GM23338 (cell line): ENCODE results near the gene CORO1C. TPM values are rescaled to one million over a fixed set of nuclear protein-coding genes. Genes with fewer than 3 reads are reported as not detected.

ENCODE experiments used
- ATAC-seq: fragments of 200-7000 bp; cut with Tn5 transposase; 3 replicates; pipeline ENCODE4 v1.9.1; 2020
- DNase-seq: peaks from one replicate; pipeline ENCODE4 v3.0.0-alpha.2; 2015; ENCODE audit warnings: low spot score
- H2AFZ ChIP-seq: fragments of 200-600 bp; sonication (generic); 2 replicates; pipeline ENCODE4 v1.8.0; 2016; ENCODE audit warnings: antibody characterized with exemption, mild to moderate bottlenecking, moderate library complexity
- H3F3A ChIP-seq: fragments of 200-600 bp; sonication (generic); replicated peaks from 2 replicates; pipeline ENCODE4 v1.8.0; 2017; ENCODE audit warnings: antibody characterized with exemption, mixed run types, low read depth
- H3K27ac ChIP-seq: fragments of 200-600 bp; sonication (generic); 2 replicates; pipeline ENCODE4 v1.6.1; 2016; ENCODE audit warnings: low read depth
- H3K27me3 ChIP-seq: fragments of 200-600 bp; sonication (generic); 2 replicates; pipeline ENCODE4 v1.8.0; 2016; ENCODE audit warnings: mild to moderate bottlenecking, mixed run types, moderate library complexity; ENCODE audit not compliant: insufficient read depth
- H3K36me3 ChIP-seq: fragments of 200-600 bp; sonication (generic); 2 replicates; pipeline ENCODE4 v1.8.0; 2016; ENCODE audit warnings: mild to moderate bottlenecking; ENCODE audit not compliant: insufficient read depth
- H3K4me1 ChIP-seq: fragments of 200-600 bp; sonication (generic); 2 replicates; pipeline ENCODE4 v1.8.0; 2016; ENCODE audit warnings: mild to moderate bottlenecking, moderate library complexity; ENCODE audit not compliant: insufficient read depth
- H3K4me2 ChIP-seq: fragments of 200-600 bp; sonication (generic); 2 replicates; pipeline ENCODE4 v1.7.1; 2017; ENCODE audit warnings: mixed run types
- H3K4me3 ChIP-seq: fragments of 200-600 bp; sonication (generic); 2 replicates; pipeline ENCODE4 v1.6.1; 2016; ENCODE audit warnings: mixed run types
- H3K79me2 ChIP-seq: fragments of 200-600 bp; sonication (generic); replicated peaks from 2 replicates; pipeline ENCODE4 v1.8.0; 2017; ENCODE audit warnings: mild to moderate bottlenecking; ENCODE audit not compliant: insufficient read depth
- H3K9me2 ChIP-seq: fragments of 200-600 bp; sonication (generic); 2 replicates; pipeline ENCODE4 v1.8.0; 2017; ENCODE audit not compliant: insufficient read depth
- H4K20me1 ChIP-seq: fragments of 200-600 bp; sonication (generic); replicated peaks from 2 replicates; pipeline ENCODE4 v1.8.0; 2017; ENCODE audit warnings: mild to moderate bottlenecking; ENCODE audit not compliant: insufficient read depth
- H3K27ac Mint-ChIP-seq: 2 replicates; pipeline ENCODE4 v1.8.0; 2020; ENCODE audit warnings: inconsistent platforms, mild to moderate bottlenecking, moderate library complexity, mixed read lengths
- H3K27me3 Mint-ChIP-seq: 3 replicates; pipeline ENCODE4 v1.8.0; 2022; ENCODE audit warnings: low read depth, mild to moderate bottlenecking, moderate library complexity, mixed read lengths, inconsistent platforms; ENCODE audit not compliant: insufficient read depth, poor library complexity
- H3K36me3 Mint-ChIP-seq: 3 replicates; pipeline ENCODE4 v1.8.0; 2021; ENCODE audit warnings: low read depth, mild to moderate bottlenecking, inconsistent platforms, moderate library complexity, mixed read lengths
- H3K4me1 Mint-ChIP-seq: 3 replicates; pipeline ENCODE4 v1.8.0; 2020; ENCODE audit warnings: mild to moderate bottlenecking, inconsistent platforms, mixed read lengths
- H3K4me3 Mint-ChIP-seq: 3 replicates; pipeline ENCODE4 v1.8.0; 2021; ENCODE audit warnings: moderate library complexity, mild to moderate bottlenecking, inconsistent platforms, mixed read lengths
- H3K9me3 Mint-ChIP-seq: 3 replicates; pipeline ENCODE4 v1.8.0; 2020; ENCODE audit warnings: moderate library complexity, mild to moderate bottlenecking, inconsistent platforms, mixed read lengths
- JUNB ChIP-seq: IDR thresholded peaks from one replicate; pipeline ENCODE4 v1.6.1; 2016; ENCODE audit warnings: antibody characterized with exemption; ENCODE audit not compliant: unreplicated experiment
- NANOG ChIP-seq: IDR thresholded peaks from 2 replicates; pipeline ENCODE4 v1.6.1; 2016; ENCODE audit warnings: antibody characterized with exemption, borderline replicate concordance
- REST ChIP-seq: IDR thresholded peaks from one replicate; pipeline ENCODE4 v1.6.1; 2018; ENCODE audit warnings: antibody characterized with exemption; ENCODE audit not compliant: unreplicated experiment
- microRNA-seq: library from miRNA; unstranded; fragments of <30 nt; microRNA quantifications from one replicate; pipeline ENCODE4, GENCODE V29; 2017
- polyA plus RNA-seq: library from polyadenylated mRNA; unstranded; fragments of >200 nt; fragmentation: Nextera tagmentation; extraction: Ambion mirVana; gene quantifications from 2 replicates; pipeline ENCODE4 v1.2.1, GENCODE V29; 2016
- small RNA-seq: library from RNA; depleted of rRNA; stranded (forward); fragments of <200 nt; gene quantifications from one replicate; pipeline ENCODE3, GENCODE V24; 2014; ENCODE audit warnings: low replicate concordance
- total RNA-seq: library from RNA; depleted of rRNA; stranded (reverse); fragments of >200 nt; shearing (Covaris generic); gene quantifications from 2 replicates; pipeline ENCODE4 v1.2.3, GENCODE V29; 2014; rRNA removed

The CORO1C gene
- total and polyA plus RNA-seq, 2 experiments from 2014 or later = 59.2 to 89.5 TPM

GRCh38 chr12:108595711-108596647 is 135.3 kb downstream of the CORO1C start:
- no peak overlapping the region for H3K4me3 Mint-ChIP-seq
- no peak overlapping the region for H3K4me2 ChIP-seq

More at GRCh38 chr12:108595711-108596647, 135.3 kb downstream of the CORO1C start:
- Histone ChIP-seq H3F3A (no peaks in the 10 kb centered on the region), H3K36me3 (no peaks in the 10 kb centered on the region), H3K79me2 (no peaks in the 10 kb centered on the region), H4K20me1 (no peaks in the 10 kb centered on the region), H3K9me2 (no peaks in the 10 kb centered on the region), H2AFZ (no peak overlapping the region), H3K27ac (no peak overlapping the region), H3K4me1 (no peaks in the 10 kb centered on the region; the same call in 1 of the 2 replicates), H3K27me3 (no peaks in the 10 kb centered on the region), H3K4me3 (no peak overlapping the region)
- TF ChIP-seq REST (no peak), JUNB (no peak), NANOG (no peak)
- Mint-ChIP-seq H3K27me3 (peaks cover 2% of the 10 kb centered on the region), H3K36me3 (no peaks in the 10 kb centered on the region), H3K9me3 (no peaks in the 10 kb centered on the region), H3K4me1 (peaks cover 10% of the 10 kb centered on the region), H3K27ac (no peak overlapping the region)
- ATAC-seq (no peak), DNase-seq (no peak)

Small RNA genes lying within 50 kb of the gene (microRNA-seq; reads per million reads assigned to microRNA genes)
- not detected for gene MIR4496

Small RNA genes lying within 50 kb of the gene (small RNA-seq; reads per million reads assigned to genes)
- not detected for gene AC087893.2
- gene RF00019 = not detected
- gene RF00561 = not detected
- gene RNU7-169P = not detected

Other genes starting within 250 kb of the CORO1C start
- 4.9 and 6.0 TPM in 2 replicates for gene FICD, start 216.2 kb downstream of the CORO1C start, total RNA-seq
- gene FICD, start 216.2 kb downstream of the CORO1C start, polyA plus RNA-seq = 5.3 and 7.6 TPM in 2 replicates
- gene SART3, start 170.3 kb downstream of the CORO1C start, total RNA-seq = 112 and 123 TPM in 2 replicates
- 49.7 and 49.8 TPM in 2 replicates for gene SART3, start 170.3 kb downstream of the CORO1C start, polyA plus RNA-seq
- gene ISCU, start 168.9 kb downstream of the CORO1C start, total RNA-seq = 88.0 and 123 TPM in 2 replicates
- 110 and 129 TPM in 2 replicates for gene ISCU, start 168.9 kb downstream of the CORO1C start, polyA plus RNA-seq
- gene TMEM119, start 133.4 kb downstream of the CORO1C start, total RNA-seq = 0.07 and 0.35 TPM in 2 replicates
- gene TMEM119, start 133.4 kb downstream of the CORO1C start, polyA plus RNA-seq = 0.06 TPM in 1 of 2 replicates, not detected in the other
- 0.56 TPM in 1 of 2 replicates, not detected in the other for gene SELPLG, start 97.6 kb downstream of the CORO1C start, total RNA-seq
- 0.16 TPM in 1 of 2 replicates, not detected in the other for gene SELPLG, start 97.6 kb downstream of the CORO1C start, polyA plus RNA-seq
- 10.8 and 11.8 TPM in 2 replicates for gene SSH1, start 126.1 kb upstream of the CORO1C start, total RNA-seq
- gene SSH1, start 126.1 kb upstream of the CORO1C start, polyA plus RNA-seq = 3.4 and 3.6 TPM in 2 replicates
- not detected in 2 replicates for gene DAO, start 148.6 kb upstream of the CORO1C start, total RNA-seq
- not detected in 2 replicates for gene DAO, start 148.6 kb upstream of the CORO1C start, polyA plus RNA-seq